Fibroblast of lung (primary cell): ENCODE results near the gene PDE1A. TPM values are rescaled to one million over a fixed set of nuclear protein-coding genes. Genes with fewer than 3 reads are reported as not detected.

Experiments used
- DNase-seq, 2 donors: peaks; one replicate each; pipeline versions ENCODE4 v3.0.0 to v3.0.0-alpha.2; 2010; ENCODE audit warnings: low read depth in 2 of 2
- H2AFZ ChIP-seq: 2 replicates; pipeline ENCODE4 v1.5.1; 2012; ENCODE audit warnings: low read length, control low read depth, inconsistent platforms
- H3K27ac ChIP-seq: 2 replicates; pipeline ENCODE4 v1.5.1; 2011; ENCODE audit warnings: low read length, control low read depth; ENCODE audit not compliant: insufficient read depth
- H3K27me3 ChIP-seq: 2 replicates; pipeline ENCODE4 v1.5.1; 2011; ENCODE audit warnings: mild to moderate bottlenecking, low read length; ENCODE audit not compliant: control insufficient read depth, insufficient read depth
- H3K36me3 ChIP-seq: 2 replicates; pipeline ENCODE4 v1.5.1; 2011; ENCODE audit warnings: low read length; ENCODE audit not compliant: control insufficient read depth, insufficient read depth
- H3K4me1 ChIP-seq: 2 replicates; pipeline ENCODE4 v1.5.1; 2011; ENCODE audit warnings: low read length; ENCODE audit not compliant: control insufficient read depth, insufficient read depth; ENCODE audit errors: extremely low read depth
- H3K4me2 ChIP-seq: 2 replicates; pipeline ENCODE4 v1.5.1; 2011; ENCODE audit warnings: low read length, control low read depth; ENCODE audit not compliant: insufficient read depth; ENCODE audit errors: extremely low read depth
- H3K4me3 ChIP-seq, 4 experiments: fragments of 200-600 bp in 1 of 4; sonication (generic) in 1 of 4; replicated peaks in 1 of 4; 2 replicates each; pipeline ENCODE4 v1.5.1; 2011 to 2016; ENCODE audit warnings: low read length in 4 of 4, low read depth in 3 of 4, mild to moderate bottlenecking in 3 of 4, control low read depth in 2 of 4, inconsistent platforms in 1 of 4, mixed read lengths in 1 of 4; ENCODE audit not compliant: insufficient read depth in 1 of 4; ENCODE audit errors: control extremely low read depth in 1 of 4
- H3K79me2 ChIP-seq: 2 replicates; pipeline ENCODE4 v1.5.1; 2012; ENCODE audit warnings: mild to moderate bottlenecking, low read length, inconsistent platforms; ENCODE audit not compliant: control insufficient read depth, insufficient read depth
- H3K9ac ChIP-seq: 2 replicates; pipeline ENCODE4 v1.5.1; 2011; ENCODE audit warnings: mild to moderate bottlenecking, low read length, control low read depth; ENCODE audit not compliant: insufficient read depth
- H3K9me3 ChIP-seq: 2 replicates; pipeline ENCODE4 v1.5.1; 2012; ENCODE audit warnings: low read depth, low read length; ENCODE audit not compliant: control insufficient read depth, insufficient read depth
- H4K20me1 ChIP-seq: 2 replicates; pipeline ENCODE4 v1.5.1; 2011; ENCODE audit warnings: low read length; ENCODE audit not compliant: control insufficient read depth, insufficient read depth; ENCODE audit errors: extremely low read depth
- CTCF ChIP-seq, 2 donors: IDR thresholded peaks in 1 of 2; conservative IDR thresholded peaks in 1 of 2; 1 replicate in 1 of 2; 2 replicates in 1 of 2; pipeline ENCODE4 v1.5.1; 2011 to 2012; ENCODE audit warnings: low read length in 2 of 2, control low read depth in 1 of 2, inconsistent platforms in 1 of 2, low read depth in 1 of 2, mild to moderate bottlenecking in 1 of 2
- EZH2 ChIP-seq: IDR thresholded peaks from 2 replicates; pipeline ENCODE4 v1.5.1; 2012; ENCODE audit warnings: low read length, control low read depth, mild to moderate bottlenecking; ENCODE audit errors: missing control alignments
- polyA plus RNA-seq, 2 donors: library from polyadenylated mRNA; depleted of rRNA in 1 of 2; stranded (reverse) in 1 of 2; unstranded in 1 of 2; fragments of >200 nt; gene quantifications; 2 replicates each; pipeline ENCODE4 v1.2.1, GENCODE V29; 2011 to 2012; ENCODE audit warnings: missing spikeins in 1 of 2
- total RNA-seq: library from RNA; depleted of rRNA; stranded (reverse); fragments of >200 nt; gene quantifications from 2 replicates; pipeline ENCODE4 v1.2.1, GENCODE V29; 2014

PDE1A gene
- total and polyA plus RNA-seq, 2 donors (not counting 1 experiment from before 2014, with no cell fraction given), result 4.0 to 7.1 TPM

GRCh38 chr2:182210669-182211068, 216.2 kb downstream of the PDE1A start:
- Histone ChIP-seq H4K20me1 (no peaks in the 10 kb centered on the region), H3K27me3 (no peaks in the 10 kb centered on the region), H3K36me3 (no peaks in the 10 kb centered on the region), H3K4me2 (no peak overlapping the region), H3K9me3 (no peaks in the 10 kb centered on the region), H3K4me1 (no peaks in the 10 kb centered on the region), H3K27ac (no peak overlapping the region), H3K4me3 (no peak overlapping the region), H3K79me2 (no peaks in the 10 kb centered on the region), H2AFZ (no peak overlapping the region), H3K9ac (no peak overlapping the region)
- no peak for TF ChIP-seq CTCF (conservative IDR thresholded peaks at IDR 0.05 in 1 of 2, IDR thresholded peaks at IDR 0.05 in 1 of 2; ENCODE audit: low read depth in 1 of 2, low read length in 2 of 2)
- TF ChIP-seq EZH2, result no peak
- DNase-seq, result no peak

GRCh38 chr2:182208421-182208820, 218.4 kb downstream of the PDE1A start:
- Histone ChIP-seq H3K27me3 (no peaks in the 10 kb centered on the region), H2AFZ (no peak overlapping the region), H3K36me3 (no peaks in the 10 kb centered on the region), H3K79me2 (no peaks in the 10 kb centered on the region), H3K4me3 (no peak overlapping the region), H3K9ac (no peak overlapping the region), H3K4me2 (no peak overlapping the region), H4K20me1 (no peaks in the 10 kb centered on the region), H3K9me3 (no peaks in the 10 kb centered on the region), H3K27ac (no peak overlapping the region), H3K4me1 (no peaks in the 10 kb centered on the region)
- no peak for DNase-seq
- TF ChIP-seq EZH2 (no peak), CTCF (conservative IDR thresholded peaks at IDR 0.05 in 1 of 2, IDR thresholded peaks at IDR 0.05 in 1 of 2; ENCODE audit: low read depth in 1 of 2, low read length in 2 of 2) (no peak)

GRCh38 chr2:182207049-182207746, 219.6 kb downstream of the PDE1A start:
- no peaks in the 10 kb centered on the region for H3K9me3 ChIP-seq
- no peak overlapping the region for H3K27ac ChIP-seq
- no peaks in the 10 kb centered on the region for H3K36me3 ChIP-seq
- H3K9ac ChIP-seq, result no peak overlapping the region
- TF ChIP-seq EZH2, result no peak
- DNase-seq, result peak in 1 of 2 donors; percentile 34
- no peaks in the 10 kb centered on the region for H3K79me2 ChIP-seq
- H4K20me1 ChIP-seq, result no peaks in the 10 kb centered on the region
- H3K27me3 ChIP-seq, result no peaks in the 10 kb centered on the region
- no peaks in the 10 kb centered on the region for H3K4me1 ChIP-seq
- no peak overlapping the region for H3K4me2 ChIP-seq
- H2AFZ ChIP-seq, result no peak overlapping the region
- H3K4me3 ChIP-seq, result no peak overlapping the region
